Effector memory CD8-positive, alpha-beta T cell (primary cell): ENCODE measurements around the gene DPP6.
A peak's percentile ranks its signal among the peaks of the same experiment; 100 is the strongest.
"Not testable (repeated sequence)": the region's sequence is repeated elsewhere in the genome, so short reads cannot be mapped to it uniquely, and the experiment has no call there.

Experiments
- ATAC-seq: fragments of 150-1000 bp; cut with Tn5 transposase; replicated peaks from 2 replicates; pipeline ENCODE4 v1.10.0; 2021; ENCODE audit warnings: mild to moderate bottlenecking, moderate library complexity
- DNase-seq, 3 experiments: peaks; one replicate each; pipeline ENCODE4 v3.0.0; 2021
- H3K27ac Mint-ChIP-seq, 2 donors: one replicate each; pipeline ENCODE4 v1.8.0; 2022; ENCODE audit warnings: mild to moderate bottlenecking in 2 of 2, mixed read lengths in 2 of 2, moderate library complexity in 2 of 2
- H3K27me3 Mint-ChIP-seq, 2 donors: one replicate each; pipeline ENCODE4 v1.8.0; 2022; ENCODE audit warnings: mixed read lengths in 2 of 2
- H3K36me3 Mint-ChIP-seq: one replicate; pipeline ENCODE4 v1.8.0; 2022; ENCODE audit warnings: mild to moderate bottlenecking, moderate library complexity, mixed read lengths; ENCODE audit not compliant: insufficient read depth
- H3K4me1 Mint-ChIP-seq, 2 donors: one replicate each; pipeline ENCODE4 v1.8.0; 2022; ENCODE audit warnings: low read depth in 2 of 2, mixed read lengths in 2 of 2
- H3K4me3 Mint-ChIP-seq, 2 donors: one replicate each; pipeline ENCODE4 v1.8.0; 2022; ENCODE audit warnings: mild to moderate bottlenecking in 2 of 2, mixed read lengths in 2 of 2, moderate library complexity in 2 of 2
- H3K9me3 Mint-ChIP-seq, 2 donors: one replicate each; pipeline ENCODE4 v1.8.0; 2022; ENCODE audit warnings: mixed read lengths in 2 of 2

The DPP6 gene

DNA sequence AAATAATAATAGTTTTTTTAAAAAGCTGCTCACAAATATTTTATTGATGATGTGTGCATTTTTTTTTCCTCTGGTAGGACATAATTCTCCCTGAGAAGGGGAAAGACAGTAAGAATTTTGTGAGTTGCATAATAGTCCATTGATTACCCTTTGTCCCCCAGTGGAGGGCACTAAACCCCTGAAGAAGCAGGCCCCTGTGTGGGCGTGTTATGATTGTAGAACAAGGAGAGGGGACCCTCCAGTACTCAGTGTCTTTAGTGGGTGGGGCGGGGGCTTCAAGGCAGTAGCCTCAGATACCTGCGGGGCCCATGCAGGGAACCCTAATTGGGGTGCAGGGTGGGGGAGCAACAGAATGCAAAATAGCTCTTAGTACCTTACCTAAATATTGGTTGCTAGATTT, 57.4 kb downstream of the DPP6 start:
- H3K4me1 Mint-ChIP-seq, H3K27ac Mint-ChIP-seq, H3K36me3 Mint-ChIP-seq, H3K27me3 Mint-ChIP-seq, H3K9me3 Mint-ChIP-seq, H3K4me3 Mint-ChIP-seq, ATAC-seq, DNase-seq: not testable (repeated sequence)

DNA sequence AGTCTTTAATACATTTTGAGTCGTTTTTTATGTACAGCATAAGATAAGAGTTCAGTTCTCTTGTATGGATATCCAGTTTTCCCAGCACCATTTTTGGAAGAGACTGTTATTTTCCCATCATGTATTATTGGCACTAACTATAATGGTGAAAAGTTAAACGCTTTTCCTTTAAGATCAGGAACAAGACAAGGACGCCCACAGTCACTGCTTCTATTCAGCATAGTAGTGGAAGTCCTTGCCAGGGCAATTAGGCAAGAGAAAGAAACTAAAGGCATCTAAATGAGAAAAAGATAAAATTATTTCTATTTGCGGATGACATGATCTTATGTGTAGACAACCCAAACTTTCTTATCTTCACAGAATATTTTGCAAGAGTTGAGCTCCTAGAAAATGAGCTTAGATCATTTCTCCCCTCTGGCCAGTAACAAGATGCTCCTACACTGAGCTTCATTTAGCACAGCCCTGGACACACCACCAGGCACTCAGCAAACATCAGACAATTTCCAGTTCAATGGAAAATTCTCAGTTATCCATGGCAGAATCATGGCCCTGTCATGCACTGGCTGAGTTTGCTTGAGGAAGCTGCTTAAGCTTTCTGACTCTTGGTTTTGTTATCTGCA, 61.6 kb downstream of the DPP6 start:
- H3K9me3 Mint-ChIP-seq, H3K27ac Mint-ChIP-seq, ATAC-seq, H3K4me1 Mint-ChIP-seq, H3K4me3 Mint-ChIP-seq, DNase-seq, H3K36me3 Mint-ChIP-seq, H3K27me3 Mint-ChIP-seq: not testable (repeated sequence)

DNA sequence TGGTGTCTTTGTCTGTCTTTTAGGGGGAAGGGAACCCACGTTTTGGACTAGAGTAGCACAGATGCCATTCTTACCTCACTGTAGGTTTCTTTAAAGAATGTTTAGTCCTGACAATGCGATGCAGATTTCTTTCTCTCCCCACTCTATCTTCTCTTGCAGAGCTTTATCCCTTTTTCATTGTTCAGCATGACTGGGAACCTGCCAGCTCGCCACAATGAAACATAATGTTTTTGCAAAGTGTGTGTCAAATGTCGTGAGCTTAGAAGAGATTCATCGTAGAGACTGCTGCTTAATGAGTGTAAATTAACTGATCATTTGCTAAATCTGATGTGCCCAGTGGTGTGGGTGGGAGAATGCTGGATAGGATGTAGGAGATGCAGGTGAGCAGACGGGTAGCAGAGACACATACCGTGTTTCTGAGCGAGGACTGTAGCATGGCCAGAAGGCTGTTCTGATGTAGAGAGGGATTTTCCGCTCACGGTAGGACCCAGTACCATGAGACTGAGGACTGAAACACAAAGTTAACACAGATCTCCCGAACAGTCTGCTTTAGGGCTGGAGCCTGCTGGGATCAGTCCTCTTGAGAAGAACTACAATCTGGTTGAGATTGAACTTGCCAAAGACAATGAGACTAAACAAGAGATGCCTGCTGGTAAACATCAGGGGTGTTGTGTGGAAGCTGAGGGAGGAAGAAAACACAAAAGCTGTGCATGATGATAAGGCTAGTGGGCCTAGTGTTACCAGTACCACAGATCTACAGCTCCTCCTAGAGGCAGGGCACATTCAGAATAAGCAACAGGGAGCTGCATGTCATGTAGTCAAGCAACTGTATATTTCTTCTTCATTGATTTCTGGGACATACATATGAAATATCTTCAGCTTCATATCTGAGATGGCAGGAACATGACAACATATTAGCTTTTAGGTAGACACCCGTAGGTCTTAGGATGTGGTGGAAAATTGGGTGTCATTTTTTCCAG, 65.5 kb downstream of the DPP6 start:
- not testable (repeated sequence) for H3K9me3 Mint-ChIP-seq, H3K36me3 Mint-ChIP-seq, ATAC-seq, H3K27me3 Mint-ChIP-seq, H3K4me1 Mint-ChIP-seq, H3K4me3 Mint-ChIP-seq, DNase-seq, H3K27ac Mint-ChIP-seq

DNA sequence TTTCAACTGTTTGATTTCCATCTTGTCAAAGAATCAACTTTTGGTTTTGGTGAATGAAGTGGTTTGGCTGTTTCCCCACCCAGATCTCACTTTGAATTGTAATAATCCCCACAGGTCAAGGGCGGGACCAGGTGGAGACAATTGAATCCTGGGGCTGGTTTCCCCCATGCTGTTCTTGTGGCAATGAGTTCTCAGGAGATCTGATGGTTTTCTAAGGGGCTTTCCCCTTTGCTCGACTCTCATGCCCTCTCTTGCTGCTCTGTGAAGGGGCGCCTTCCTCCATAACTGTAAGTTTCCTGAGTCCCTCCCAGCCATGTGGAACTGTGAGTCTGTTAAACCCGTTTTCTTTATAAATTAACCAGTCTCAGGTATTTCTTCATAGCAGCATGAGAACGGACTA, 68.6 kb downstream of the DPP6 start:
- not testable (repeated sequence) for H3K4me1 Mint-ChIP-seq, H3K27me3 Mint-ChIP-seq, H3K9me3 Mint-ChIP-seq, DNase-seq, H3K4me3 Mint-ChIP-seq, H3K27ac Mint-ChIP-seq, ATAC-seq, H3K36me3 Mint-ChIP-seq

DNA sequence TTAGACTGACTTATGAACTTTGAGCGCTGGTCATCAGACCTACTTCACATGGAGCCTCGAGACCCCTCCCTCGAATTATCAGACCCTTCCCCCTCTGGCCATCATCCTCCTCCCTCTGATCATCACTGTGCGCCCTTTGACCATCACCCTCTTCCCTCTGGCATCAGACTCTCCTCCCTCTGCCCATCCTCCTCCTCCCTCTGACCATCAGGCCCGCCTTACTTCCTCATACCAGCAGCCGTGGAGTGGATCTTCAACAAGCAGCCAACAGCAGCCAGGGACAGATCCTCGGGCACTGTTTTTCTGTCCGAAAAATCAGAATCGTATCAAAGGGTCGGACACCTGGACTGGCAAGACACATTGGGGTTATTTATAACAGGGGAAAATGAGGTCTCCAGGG, 70.5 kb downstream of the DPP6 start:
- not testable (repeated sequence) for H3K4me1 Mint-ChIP-seq, DNase-seq, H3K9me3 Mint-ChIP-seq, H3K36me3 Mint-ChIP-seq, ATAC-seq, H3K27ac Mint-ChIP-seq, H3K4me3 Mint-ChIP-seq, H3K27me3 Mint-ChIP-seq

DNA sequence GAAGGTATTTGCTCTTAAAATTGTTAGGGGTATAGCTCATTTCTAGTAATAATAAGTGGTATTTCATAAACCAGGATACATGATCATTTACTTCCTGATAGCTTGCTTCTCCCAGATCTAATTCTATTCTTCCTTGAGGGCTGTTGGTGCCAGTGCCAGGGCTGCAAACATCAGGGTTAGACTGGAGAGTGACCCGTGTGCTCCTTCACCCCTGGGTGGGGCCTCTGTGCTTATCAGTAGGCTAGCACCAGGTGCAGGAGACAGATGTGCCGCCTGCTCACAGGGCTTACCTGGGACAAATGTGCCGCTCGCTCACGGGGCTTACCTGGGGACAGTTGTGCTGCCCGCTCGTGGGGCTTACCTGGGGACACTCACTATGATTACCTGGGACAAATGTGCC, 71.2 kb downstream of the DPP6 start:
- not testable (repeated sequence) for H3K36me3 Mint-ChIP-seq, DNase-seq, H3K9me3 Mint-ChIP-seq, ATAC-seq, H3K4me1 Mint-ChIP-seq, H3K27me3 Mint-ChIP-seq, H3K27ac Mint-ChIP-seq, H3K4me3 Mint-ChIP-seq

DNA sequence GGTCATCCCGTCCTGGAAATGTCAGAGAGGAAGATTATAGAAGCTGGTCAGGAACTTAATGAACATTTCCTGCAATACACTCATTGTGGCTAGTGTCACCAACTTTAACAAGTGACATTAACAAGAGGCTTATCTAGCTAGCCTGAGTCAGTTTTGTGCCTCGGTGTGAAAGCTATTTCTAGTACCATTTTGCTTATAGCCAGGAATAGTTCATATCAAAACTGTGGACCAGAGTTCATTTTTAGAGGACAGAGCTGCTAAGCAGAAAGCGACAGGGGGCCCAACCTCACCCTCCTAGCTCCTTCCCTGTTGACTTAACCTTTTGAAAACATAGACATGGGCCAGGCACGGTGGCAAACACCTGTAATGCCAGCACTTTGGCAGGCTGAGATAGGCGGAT, 76.9 kb downstream of the DPP6 start:
- H3K4me1 Mint-ChIP-seq, H3K27me3 Mint-ChIP-seq, H3K27ac Mint-ChIP-seq: not testable (repeated sequence)

DNA sequence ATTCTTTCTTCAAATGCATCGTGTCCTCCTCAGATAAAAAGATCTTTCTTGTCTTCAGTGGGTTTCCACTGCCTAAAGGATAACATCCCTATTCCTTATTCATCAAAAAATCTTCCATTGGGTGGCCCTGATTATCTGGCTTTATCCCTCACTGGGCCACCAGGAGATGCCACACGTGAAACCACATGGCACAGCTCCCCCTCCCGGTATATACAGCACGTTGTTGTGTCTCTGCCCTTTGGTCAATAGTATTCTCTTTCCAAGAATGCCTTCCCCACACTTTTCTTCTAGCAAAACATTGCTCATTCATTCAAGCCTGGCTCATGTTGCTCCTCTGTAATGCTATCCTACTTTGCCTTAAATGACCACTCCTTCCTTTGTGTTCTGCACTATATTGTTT, 80.4 kb downstream of the DPP6 start:
- not testable (repeated sequence) for H3K27me3 Mint-ChIP-seq, DNase-seq, ATAC-seq, H3K4me3 Mint-ChIP-seq, H3K4me1 Mint-ChIP-seq, H3K27ac Mint-ChIP-seq, H3K36me3 Mint-ChIP-seq
- H3K9me3 Mint-ChIP-seq, result peaks cover 4 to 11% of the 10 kb centered on the region in 2 donors

More for the DNA sequence above, 76.9 kb downstream of the DPP6 start:
- H3K36me3 Mint-ChIP-seq, H3K4me3 Mint-ChIP-seq, DNase-seq, H3K9me3 Mint-ChIP-seq, ATAC-seq: not testable (repeated sequence)

DNA sequence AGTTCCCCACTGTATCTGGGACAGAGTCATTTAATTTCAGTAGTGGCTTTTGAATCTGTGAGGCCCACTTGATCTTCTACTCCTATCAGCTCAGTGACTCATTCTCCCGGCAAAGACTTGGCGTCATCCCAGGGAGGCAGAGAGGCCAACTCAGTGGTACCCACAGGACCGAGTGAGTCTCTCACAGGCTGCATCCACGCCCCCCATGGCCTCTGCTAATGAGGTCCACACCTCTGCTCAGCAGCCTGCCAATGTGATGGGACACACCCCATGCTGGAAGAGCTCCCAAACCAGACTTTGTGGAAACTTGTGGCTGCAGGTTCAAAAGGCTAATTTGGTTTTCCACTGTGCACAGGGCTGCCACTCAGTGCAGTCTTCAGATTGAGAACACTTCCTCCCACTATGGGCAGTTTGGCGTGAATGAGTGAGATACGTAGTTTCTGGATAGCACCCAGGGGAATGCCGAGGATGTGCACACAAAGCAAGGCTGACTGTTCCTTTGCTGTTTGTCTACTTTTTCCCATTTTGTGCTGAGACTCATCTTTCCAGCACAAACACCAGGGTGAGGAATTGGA, 81.6 kb downstream of the DPP6 start:
- not testable (repeated sequence) for ATAC-seq, H3K27ac Mint-ChIP-seq, H3K27me3 Mint-ChIP-seq, DNase-seq, H3K4me3 Mint-ChIP-seq, H3K36me3 Mint-ChIP-seq, H3K4me1 Mint-ChIP-seq
- H3K9me3 Mint-ChIP-seq, result peaks cover 4 to 11% of the 10 kb centered on the region in 2 donors

DNA sequence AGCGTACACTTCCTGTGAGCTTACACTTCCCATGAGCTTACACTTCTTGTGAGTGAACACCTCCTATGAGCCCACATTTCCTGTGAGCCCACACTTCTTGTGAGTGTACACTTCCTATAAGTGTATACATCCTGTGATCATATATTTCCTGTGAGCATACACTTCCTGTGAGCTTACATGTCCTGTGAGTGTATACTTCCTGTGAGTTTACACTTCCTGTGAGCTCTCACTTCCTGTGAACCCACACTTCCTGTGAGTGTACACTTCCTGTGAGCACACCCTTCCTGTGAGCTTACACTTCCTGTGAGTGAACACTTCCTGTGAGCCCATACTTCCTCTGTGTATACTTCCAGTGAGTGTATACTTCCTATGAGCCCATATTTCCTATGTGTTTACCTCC, 82.5 kb downstream of the DPP6 start:
- H3K4me1 Mint-ChIP-seq, H3K4me3 Mint-ChIP-seq, H3K36me3 Mint-ChIP-seq, H3K27me3 Mint-ChIP-seq, DNase-seq, H3K27ac Mint-ChIP-seq: not testable (repeated sequence)
- H3K9me3 Mint-ChIP-seq, result peaks cover 4 to 15% of the 10 kb centered on the region in 2 donors
- peak; percentile 22 for ATAC-seq

DNA sequence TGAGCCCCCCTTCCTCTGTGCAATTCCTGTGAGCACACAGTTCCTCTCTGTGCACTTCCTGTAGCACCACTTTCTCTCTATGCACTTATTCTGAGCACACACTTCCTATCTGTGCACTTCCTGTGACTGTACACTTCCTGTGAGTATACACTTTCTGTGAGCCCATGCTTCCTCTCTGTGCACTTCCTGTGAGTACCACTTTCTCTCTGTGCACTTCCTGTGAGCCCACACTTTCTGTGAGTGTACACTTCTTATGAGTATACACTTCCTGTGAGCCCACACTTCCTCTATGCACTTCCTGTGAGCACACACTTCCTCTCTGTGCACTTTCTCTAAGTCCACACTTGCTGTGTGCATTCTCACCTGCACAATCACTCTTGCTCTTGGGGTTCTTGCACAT, 83.4 kb downstream of the DPP6 start:
- not testable (repeated sequence) for H3K36me3 Mint-ChIP-seq, H3K27me3 Mint-ChIP-seq, H3K4me1 Mint-ChIP-seq, ATAC-seq, DNase-seq
- Mint-ChIP-seq H3K4me3 (peak overlapping the region in 1 of 2 donors; percentile 27), H3K9me3 (peaks cover 4 to 18% of the 10 kb centered on the region in 2 donors), H3K27ac (peak overlapping the region in 1 of 2 donors; percentile 58)

DNA sequence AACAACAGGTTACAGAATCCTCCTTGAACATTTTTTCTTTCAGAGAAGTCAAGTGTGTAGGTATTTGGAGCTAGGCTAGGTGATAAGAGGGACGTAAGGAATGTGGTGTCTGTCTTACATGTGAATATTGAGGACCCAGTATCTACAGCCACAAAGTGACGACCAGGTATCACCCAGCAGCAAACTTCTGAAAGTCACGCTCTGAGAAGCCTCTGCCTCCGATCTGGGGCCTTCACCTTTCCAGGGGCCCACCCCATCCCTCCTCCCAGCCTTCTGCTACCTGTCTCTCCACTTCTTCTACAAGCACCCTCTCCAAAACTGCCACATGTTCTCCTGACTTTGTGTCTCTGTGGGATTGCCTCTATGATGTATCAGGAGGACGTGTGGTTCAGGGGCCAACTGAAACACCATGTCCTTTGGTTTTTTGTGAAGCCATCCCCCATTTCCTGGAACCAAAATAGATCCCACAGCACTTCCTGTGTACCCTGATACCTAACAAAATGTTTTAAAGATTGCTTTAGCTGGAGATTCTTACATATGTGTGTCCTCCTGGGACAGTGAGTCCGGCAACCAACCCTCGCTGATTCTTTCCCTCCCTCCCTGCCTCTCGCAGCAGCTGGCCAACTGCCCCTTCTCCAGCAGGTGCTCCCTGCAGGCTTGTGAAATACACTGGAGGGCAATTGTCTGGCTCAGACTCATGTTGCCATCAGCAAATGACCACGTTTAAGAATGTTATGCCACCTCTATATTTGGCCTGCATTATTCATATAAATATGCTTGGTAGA, 93.9 kb downstream of the DPP6 start:
- not testable (repeated sequence) for H3K9me3 Mint-ChIP-seq, H3K36me3 Mint-ChIP-seq, H3K27me3 Mint-ChIP-seq, H3K4me1 Mint-ChIP-seq, H3K4me3 Mint-ChIP-seq, H3K27ac Mint-ChIP-seq, DNase-seq, ATAC-seq

DNA sequence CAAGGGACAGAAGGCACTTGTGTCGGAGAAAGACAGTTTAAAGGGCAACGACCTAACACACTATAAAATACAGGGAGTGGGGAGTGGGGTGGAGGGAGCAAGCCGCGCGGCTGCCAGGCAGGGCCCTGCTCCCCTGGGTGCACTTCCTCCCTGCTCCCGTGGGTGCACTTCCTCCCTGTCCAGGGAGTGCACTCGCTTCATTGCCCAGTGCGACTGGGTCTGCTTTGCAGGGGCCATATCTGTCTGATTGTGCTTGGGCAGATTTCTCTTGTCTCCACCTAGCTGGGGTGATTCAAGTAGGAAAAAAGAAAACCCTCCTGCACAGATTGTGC, 94.5 kb downstream of the DPP6 start:
- not testable (repeated sequence) for ATAC-seq, DNase-seq, H3K9me3 Mint-ChIP-seq, H3K27ac Mint-ChIP-seq, H3K27me3 Mint-ChIP-seq, H3K36me3 Mint-ChIP-seq, H3K4me3 Mint-ChIP-seq, H3K4me1 Mint-ChIP-seq
